Heart right ventricle (tissue), 16 donors: ENCODE measurements around the gene SSBP3. TPM values are rescaled to one million over a fixed set of nuclear protein-coding genes. Genes with fewer than 3 reads are reported as not detected.
A peak's percentile ranks its signal among the peaks of the same experiment; 100 is the strongest.

Experiments
- ATAC-seq, 8 donors: fragments of 200-7000 bp; cut with Tn5 transposase; one replicate each; pipeline ENCODE4 v1.9.1; 2020; ENCODE audit warnings: mild to moderate bottlenecking in 8 of 8, moderate library complexity in 8 of 8, moderate number of reproducible peaks in 1 of 8
- DNase-seq, 2 donors: peaks; one replicate each; pipeline ENCODE4 v3.0.0-alpha.2; 2020
- H3K27ac ChIP-seq, 10 donors: fragments of 200-600 bp; sonication (generic) in 2 of 10; one replicate each; pipeline versions ENCODE4 v1.5.0 to v1.8.0; 2020 to 2022; ENCODE audit warnings: mild to moderate bottlenecking in 3 of 10
- H3K27me3 ChIP-seq, 7 donors: fragments of 200-600 bp; one replicate each; pipeline ENCODE4 v1.8.0; 2021 to 2022; ENCODE audit warnings: mild to moderate bottlenecking in 2 of 7
- H3K36me3 ChIP-seq, 9 donors: fragments of 200-600 bp; sonication (generic) in 1 of 9; one replicate each; pipeline versions ENCODE4 v1.5.0 to v1.8.0; 2020 to 2022; ENCODE audit warnings: mild to moderate bottlenecking in 2 of 9
- H3K4me1 ChIP-seq, 9 donors: fragments of 200-600 bp; sonication (generic) in 1 of 9; one replicate each; pipeline versions ENCODE4 v1.5.0 to v1.8.0; 2020 to 2022; ENCODE audit warnings: mild to moderate bottlenecking in 4 of 9
- H3K4me3 ChIP-seq, 10 donors: fragments of 200-600 bp; sonication (generic) in 2 of 10; one replicate each; pipeline versions ENCODE4 v1.5.0 to v1.8.0; 2020 to 2022; ENCODE audit warnings: mild to moderate bottlenecking in 7 of 10, moderate library complexity in 2 of 10
- H3K9me3 ChIP-seq, 11 donors: fragments of 200-600 bp in 10 of 11; sonication (generic) in 2 of 11; one replicate each; pipeline versions ENCODE4 v1.5.0 to v1.8.0; 2013 to 2022; ENCODE audit warnings: mild to moderate bottlenecking in 2 of 11, control low read depth in 1 of 11, moderate library complexity in 1 of 11
- CTCF ChIP-seq, 9 donors: fragments of 200-600 bp; sonication (generic) in 2 of 9; IDR thresholded peaks; one replicate each; pipeline versions ENCODE4 v1.5.0 to v1.8.0; 2021 to 2022; ENCODE audit warnings: antibody characterized with exemption in 9 of 9, mild to moderate bottlenecking in 5 of 9, moderate library complexity in 1 of 9
- WGBS, 2 donors: extraction: QIAGEN DNeasy Blood & Tissue Kit; methylation state at CpG; one replicate each; pipeline ENCODE4 v1.1.7; 2013; ENCODE audit warnings: inconsistent platforms in 1 of 2; 5-methylcytosine and 5-hydroxymethylcytosine counted together
- intact Hi-C, 10 donors: fragments of 100-400 bp; cut with DNase I; formaldehyde crosslinking; loops; one replicate each; pipeline versions ENCODE4 v1.11.1 to v1.14.2; 2022
- polyA plus RNA-seq, 2 donors: library from polyadenylated mRNA; stranded (reverse); fragments of 200-250 nt; gene quantifications; one replicate each; pipeline ENCODE4 v1.2.3, GENCODE V29; 2013
- total RNA-seq, 10 donors: library from RNA; stranded (reverse); fragmentation: NEBNext Ultra II Directional in 3 of 10; extraction: Animal tissue kit (Norgen Biotek cat#: 25700) in 3 of 10; gene quantifications; one replicate each; pipeline versions ENCODE4 v1.2.1 to v1.2.4, GENCODE V29; 2021 to 2023
- donor health status: Arrhythmogenic right ventricular cardiomyopathy.
- donor health status: ischemic (EF 13 %, LVEDD 7.1; RV severe dilation, severe dysfunction).
- donor health status: healthy with polysubstance abuse.
- donor health status: DM: no; HTN: yes; CAD: no.
- donor health status: DM: no; HTN: no; CAD: no.
- donor health status: ischemic (EF 25% LVEDD 6.9; RV normal size, moderate dysfunction).
- donor health status: ischemic (EF 25% LVEDD 5.7; RV mildly dilated, moderate dysfunction).
- donor health status: healthy.
- donor health status: DM: yes; HTN: yes; CAD: no.
- donor health status: Ischemic cardiomyopathy.
- donor health status: ischemic (EF 35%, LVEDD 5.7; RV mildly dilated, moderate dysfunction).
- donor health status: nonischemic (EF 11% LVEDD 7.7; RV severe dilation, severe dysfunction).
- donor health status: DM: yes; HTN: yes; CAD: no.
- donor health status: PGD.
- donor health status: ischemic (EF 29% LVEDD 5.4; RV normal size, mild dysfunction).
- donor health status: nonischemic (EF 23%, LVEDD 6.1; RV moderate dilation, normal function).

Gene SSBP3
- total and polyA plus RNA-seq, 12 donors: 17.6 to 71.9 (median 52.8) TPM

DNA sequence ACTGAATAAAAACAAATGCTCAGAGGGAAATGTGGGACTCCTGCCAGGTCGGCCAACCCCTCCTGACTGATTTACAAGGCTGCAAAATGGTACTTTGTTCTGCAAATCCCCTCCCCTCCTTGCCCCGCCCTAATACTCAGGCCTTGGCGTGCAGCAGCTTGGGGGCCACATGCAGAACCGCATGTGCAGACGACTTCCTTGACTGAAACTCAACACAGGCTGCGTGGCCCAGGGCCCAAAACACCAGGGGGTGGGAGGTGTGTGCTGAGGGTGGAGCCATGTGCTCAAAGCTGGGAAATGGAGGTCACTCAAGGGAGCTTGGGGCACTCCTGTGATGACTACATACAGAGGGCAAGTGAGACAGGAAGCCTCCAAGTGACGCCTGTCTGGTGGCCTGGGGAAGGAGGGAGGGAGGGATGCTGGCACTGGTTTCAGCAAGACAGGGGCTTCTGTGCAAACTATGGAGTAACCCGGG is 119.0 kb downstream of the SSBP3 start:
- Histone ChIP-seq H3K27me3 (no peaks in the 10 kb centered on the region), H3K9me3 (no peaks in the 10 kb centered on the region), H3K4me3 (no peak overlapping the region), H3K4me1 (peaks cover 28 to 89% (median 72%) of the 10 kb centered on the region in 9 donors), H3K36me3 (no peaks in the 10 kb centered on the region), H3K27ac (peak overlapping the region; percentile 56 to 84 (median 79))
- DNase-seq: peak; percentile 72 to 82
- WGBS, 2 donors: 16% methylated on average over 8 of the region's 8 CpGs
- ATAC-seq: peak; percentile 67 to 93 (median 90)
- TF ChIP-seq CTCF (IDR thresholded peaks at IDR 0.05): no peak
- intact Hi-C loops: loop anchor here in 1 of 10 donors (5.0 kb wide), 1 partner anchor 85 kb away; the partner anchor contains the start of genes CYB5RL and MRPL37

- TF ChIP-seq CTCF (IDR thresholded peaks at IDR 0.05): no peak
- no peaks in the 10 kb centered on the region for H3K27me3 ChIP-seq
- intact Hi-C loops: loop anchor here in 1 of 10 donors (5.0 kb wide), 1 partner anchor 84 kb away; the partner anchor contains the start of genes CYB5RL and MRPL37
- H3K9me3 ChIP-seq: no peaks in the 10 kb centered on the region
- H3K4me3 ChIP-seq: no peak overlapping the region
- peak overlapping the region in 3 of 10 donors; percentile 82 to 84 (median 84) for H3K27ac ChIP-seq
- no peak for DNase-seq
- 86 to 87% methylated on average over 5 of the region's 5 CpGs for WGBS, 2 donors
- H3K36me3 ChIP-seq: peaks cover 0 to 7% (median 0%) of the 10 kb centered on the region in 9 donors
- H3K4me1 ChIP-seq: peaks cover 28 to 79% (median 62%) of the 10 kb centered on the region in 9 donors
- ATAC-seq: no peak
Measured at GRCh38 chr1:54285815-54286345, 120.3 kb downstream of the SSBP3 start.

DNA sequence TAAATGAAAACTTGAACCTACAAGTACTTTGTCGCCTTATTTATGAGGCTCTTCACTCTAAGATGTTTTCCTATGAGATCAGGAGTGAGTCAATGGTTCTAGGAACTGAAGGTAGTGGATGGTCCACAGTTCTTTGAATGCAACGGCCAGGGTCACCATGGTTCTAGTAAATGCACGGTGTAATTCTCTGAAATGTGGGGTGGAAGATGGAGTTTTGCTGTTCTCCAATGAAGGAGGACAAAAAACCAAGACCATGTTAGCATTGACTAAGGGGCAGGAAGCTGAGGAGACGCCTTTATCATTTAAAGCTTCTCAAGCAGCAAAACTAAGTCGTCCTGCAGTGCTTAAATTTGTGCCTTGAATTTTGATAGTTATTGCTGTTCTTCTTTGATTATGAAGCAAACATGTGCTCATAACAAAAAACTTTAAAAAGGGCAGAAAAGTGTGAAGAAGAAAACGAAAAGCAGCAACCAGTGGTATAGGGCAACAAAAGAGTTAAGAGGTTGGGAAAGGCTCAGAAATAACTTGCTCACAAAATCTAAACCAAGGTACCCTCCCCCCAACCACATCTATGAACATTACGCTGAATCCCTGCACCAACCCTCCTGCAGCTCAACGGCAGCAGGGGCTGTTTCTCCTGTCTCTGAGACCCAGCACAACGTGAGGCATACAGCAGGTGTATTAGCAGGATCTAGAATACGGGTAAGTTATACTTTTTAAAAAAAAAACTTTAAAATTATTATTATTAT is 121.2 kb downstream of the SSBP3 start:
- ATAC-seq: no peak
- intact Hi-C loops: loop anchor here in 1 of 10 donors (5.0 kb wide), 1 partner anchor 83 kb away; the partner anchor contains the start of genes CYB5RL and MRPL37
- Histone ChIP-seq H3K9me3 (no peaks in the 10 kb centered on the region), H3K27me3 (no peaks in the 10 kb centered on the region), H3K27ac (peak overlapping the region in 1 of 10 donors; percentile 84), H3K36me3 (peaks cover 0 to 17% (median 3%) of the 10 kb centered on the region in 9 donors), H3K4me3 (no peak overlapping the region), H3K4me1 (peaks cover 22 to 70% (median 53%) of the 10 kb centered on the region in 9 donors)
- DNase-seq: no peak
- WGBS, 2 donors: 88 to 91% methylated on average over 10 of the region's 10 CpGs
- TF ChIP-seq CTCF (IDR thresholded peaks at IDR 0.05): no peak

GRCh38 chr1:54283635-54284385 is 122.4 kb downstream of the SSBP3 start:
- H3K27ac ChIP-seq: no peak overlapping the region
- ATAC-seq: no peak
- 81 to 89% methylated on average over 8 of the region's 8 CpGs for WGBS, 2 donors

More at GRCh38 chr1:54283635-54284385, 122.4 kb downstream of the SSBP3 start:
- Histone ChIP-seq H3K9me3 (no peaks in the 10 kb centered on the region), H3K27me3 (no peaks in the 10 kb centered on the region), H3K4me1 (peaks cover 23 to 68% (median 53%) of the 10 kb centered on the region in 9 donors), H3K4me3 (no peak overlapping the region), H3K36me3 (peaks cover 0 to 18% (median 3%) of the 10 kb centered on the region in 9 donors)
- DNase-seq: no peak
- TF ChIP-seq CTCF (IDR thresholded peaks at IDR 0.05): no peak
- intact Hi-C loops: no loop called here
